Measurements from ENCODE around the gene MAZ. TPM values are rescaled to one million over a fixed set of nuclear protein-coding genes. Genes with fewer than 3 reads are reported as not detected.
"Not testable (repeated sequence)": the region's sequence is repeated elsewhere in the genome, so short reads cannot be mapped to it uniquely, and the experiment has no call there.

The MAZ gene
- total RNA-seq, 1 donor from 2014 or later, result 120 TPM

GRCh38 chr16:29760567-29761279 is 45.6 kb upstream of the MAZ start:
- Mint-ChIP-seq H3K27ac (peak overlapping the region; percentile 54), H3K36me3 (no peaks in the 10 kb centered on the region), H3K4me3 (no peak overlapping the region), H3K9me3 (no peaks in the 10 kb centered on the region), H3K27me3 (ENCODE audit: insufficient read depth, low read depth) (peaks cover 2% of the 10 kb centered on the region), H3K4me1 (peaks cover 11% of the 10 kb centered on the region)
- no peak overlapping the region for H3K4me2 ChIP-seq
- no peaks in the 10 kb centered on the region for H3K9me3 ChIP-seq (ENCODE audit: low read depth)
- no peaks in the 10 kb centered on the region for H3F3A ChIP-seq (ENCODE audit: low read depth)
- no peaks in the 10 kb centered on the region for H3K79me2 ChIP-seq (ENCODE audit: low read depth)
- no peak overlapping the region for H3K27ac ChIP-seq
- no peaks in the 10 kb centered on the region for H4K20me1 ChIP-seq (ENCODE audit: low read depth)
- DNase-seq (ENCODE audit: low spot score), result no peak
- H3K4me1 ChIP-seq, result no peaks in the 10 kb centered on the region
- H3K27me3 ChIP-seq, result no peaks in the 10 kb centered on the region
- TF ChIP-seq CTCF (IDR thresholded peaks at IDR 0.05) (no peak), EZH2phosphoT487 (IDR thresholded peaks at IDR 0.05) (no peak), EZH2 (IDR thresholded peaks at IDR 0.05) (no peak)
- no peak overlapping the region for H3K4me3 ChIP-seq
- no peaks in the 10 kb centered on the region for H3K36me3 ChIP-seq
- H2AFZ ChIP-seq (replicated peaks), result no peak overlapping the region
- H3K9ac ChIP-seq, result no peak overlapping the region

- not testable (repeated sequence) for H3K27ac Mint-ChIP-seq; H3F3A ChIP-seq (ENCODE audit: low read depth); H3K36me3 ChIP-seq; H3K4me2 ChIP-seq; H3K27ac ChIP-seq; H3K27me3 Mint-ChIP-seq (ENCODE audit: insufficient read depth, low read depth); DNase-seq (ENCODE audit: low spot score); H3K4me3 ChIP-seq; H3K36me3 Mint-ChIP-seq; H3K79me2 ChIP-seq (ENCODE audit: low read depth); H3K9ac ChIP-seq; H3K27me3 ChIP-seq; H4K20me1 ChIP-seq (ENCODE audit: low read depth); H3K9me3 ChIP-seq (ENCODE audit: low read depth); H3K9me3 Mint-ChIP-seq; H2AFZ ChIP-seq (replicated peaks); H3K4me1 ChIP-seq; H3K4me3 Mint-ChIP-seq
- peaks cover 11% of the 10 kb centered on the region for H3K4me1 Mint-ChIP-seq
Measured at GRCh38 chr16:29761280-29761651, 45.1 kb upstream of the MAZ start.

GRCh38 chr16:29761882-29762281 is 44.4 kb upstream of the MAZ start:
- H3K36me3 ChIP-seq, result no peaks in the 10 kb centered on the region
- no peaks in the 10 kb centered on the region for H3K9me3 ChIP-seq (ENCODE audit: low read depth)
- H3K79me2 ChIP-seq (ENCODE audit: low read depth), result no peaks in the 10 kb centered on the region
- no peak overlapping the region for H3K4me3 Mint-ChIP-seq
- no peak overlapping the region for H3K4me3 ChIP-seq
- H3K9ac ChIP-seq, result no peak overlapping the region
- H3K4me2 ChIP-seq, result no peak overlapping the region
- H3K36me3 Mint-ChIP-seq, result no peaks in the 10 kb centered on the region
- H3K27ac ChIP-seq, result no peak overlapping the region
- no peaks in the 10 kb centered on the region for H3K27me3 ChIP-seq
- TF ChIP-seq CTCF (IDR thresholded peaks at IDR 0.05) (no peak), EZH2 (IDR thresholded peaks at IDR 0.05) (no peak), EZH2phosphoT487 (IDR thresholded peaks at IDR 0.05) (no peak)
- no peaks in the 10 kb centered on the region for H3K4me1 ChIP-seq
- no peak overlapping the region for H3K27ac Mint-ChIP-seq
- H3K27me3 Mint-ChIP-seq (ENCODE audit: insufficient read depth, low read depth), result peaks cover 2% of the 10 kb centered on the region
- peaks cover 8% of the 10 kb centered on the region for H3K4me1 Mint-ChIP-seq
- H4K20me1 ChIP-seq (ENCODE audit: low read depth), result no peaks in the 10 kb centered on the region
- no peaks in the 10 kb centered on the region for H3K9me3 Mint-ChIP-seq
- no peaks in the 10 kb centered on the region for H3F3A ChIP-seq (ENCODE audit: low read depth)
- DNase-seq (ENCODE audit: low spot score), result no peak
- H2AFZ ChIP-seq (replicated peaks), result no peak overlapping the region

- no peak for TF ChIP-seq EZH2phosphoT487 (IDR thresholded peaks at IDR 0.05)
- no peak for TF ChIP-seq CTCF (IDR thresholded peaks at IDR 0.05)
- no peak for TF ChIP-seq EZH2 (IDR thresholded peaks at IDR 0.05)
- Histone ChIP-seq H3K4me2 (no peak overlapping the region), H3F3A (ENCODE audit: low read depth) (no peaks in the 10 kb centered on the region), H3K9me3 (ENCODE audit: low read depth) (no peaks in the 10 kb centered on the region), H3K9ac (no peak overlapping the region), H3K36me3 (no peaks in the 10 kb centered on the region), H3K4me3 (no peak overlapping the region), H4K20me1 (ENCODE audit: low read depth) (no peaks in the 10 kb centered on the region), H3K27me3 (no peaks in the 10 kb centered on the region), H3K4me1 (no peaks in the 10 kb centered on the region), H2AFZ (replicated peaks) (no peak overlapping the region), H3K27ac (no peak overlapping the region), H3K79me2 (ENCODE audit: low read depth) (no peaks in the 10 kb centered on the region)
- peaks cover 2% of the 10 kb centered on the region for H3K4me1 Mint-ChIP-seq
- no peaks in the 10 kb centered on the region for H3K9me3 Mint-ChIP-seq
- peaks cover 3% of the 10 kb centered on the region for H3K27me3 Mint-ChIP-seq (ENCODE audit: insufficient read depth, low read depth)
- H3K36me3 Mint-ChIP-seq, result no peaks in the 10 kb centered on the region
- H3K27ac Mint-ChIP-seq, result no peak overlapping the region
- DNase-seq (ENCODE audit: low spot score), result no peak
- H3K4me3 Mint-ChIP-seq, result no peak overlapping the region
Measured at GRCh38 chr16:29763326-29763725, 43.0 kb upstream of the MAZ start.
